ENCODE data around the gene DLG1. TPM values are rescaled to one million over a fixed set of nuclear protein-coding genes. Genes with fewer than 3 reads are reported as not detected.

The DLG1 gene
- total RNA-seq, 1 experiment from 2014 or later = 89.8 TPM

- no TSS peak for BruUV-seq (replicated peaks)
- POLR2A ChIA-PET = no interaction called here
- no peak overlapping the region for H2AFZ ChIP-seq (ENCODE audit: low read depth, low read length, poor library complexity, severe bottlenecking)
- no peaks in the 10 kb centered on the region for H3K27me3 ChIP-seq (ENCODE audit: insufficient read depth, low read length)
- no peaks in the 10 kb centered on the region for H3K36me3 ChIP-seq (ENCODE audit: control insufficient read depth in 1 of 2, insufficient read depth in 2 of 2, low read length in 2 of 2)
- H3K9me2 ChIP-seq (ENCODE audit: insufficient read depth) = no peaks in the 10 kb centered on the region
- no peak overlapping the region for H3K9ac ChIP-seq (ENCODE audit: low read length)
- RAD21 ChIA-PET (ENCODE audit: low non-redundant PET in 1 of 2, low total read pairs in 2 of 2, uncharacterized antibody in 2 of 2, unreplicated experiment in 2 of 2) = no interaction called here
- TF ChIP-seq POLR2A (IDR thresholded peaks at IDR 0.05; ENCODE audit: borderline replicate concordance, extremely low read depth, insufficient read depth, insufficient read length) (no peak), JUND (IDR thresholded peaks at IDR 0.05) (no peak)
- no peak overlapping the region for H3K4me2 ChIP-seq (ENCODE audit: low read length)
- no peak for ATAC-seq
- peaks cover 97% of the 10 kb centered on the region for H3K79me2 ChIP-seq (ENCODE audit: insufficient read depth, low read length)
- H3K4me1 ChIP-seq (ENCODE audit: control insufficient read depth in 1 of 2, insufficient read depth in 2 of 2, low read length in 2 of 2) = no peaks in the 10 kb centered on the region
- peaks cover 19% of the 10 kb centered on the region; the same call in 1 of the 2 replicates for H4K20me1 ChIP-seq (ENCODE audit: insufficient read depth)
- DNase-seq (ENCODE audit: low read depth, low spot score) = no peak
- H3K27ac ChIP-seq (ENCODE audit: low read depth, low read length) = no peak overlapping the region
- no peak overlapping the region for H3K4me3 ChIP-seq (replicated peaks in 1 of 2; ENCODE audit: low read depth in 1 of 2, low read length in 2 of 2)
- intact Hi-C loops (cut with micrococcal nuclease) = no loop called here
- no peaks in the 10 kb centered on the region for H3K9me3 ChIP-seq (ENCODE audit: control insufficient read depth in 1 of 2, insufficient read depth in 1 of 2, low read depth in 1 of 2, low read length in 2 of 2)
- CTCF ChIA-PET = no interaction called here
Measured at GRCh38 chr3:197262709-197263108, 35.7 kb downstream of the DLG1 start.

- Histone ChIP-seq H3K9me2 (ENCODE audit: insufficient read depth) (no peaks in the 10 kb centered on the region), H3K27me3 (ENCODE audit: insufficient read depth, low read length) (no peaks in the 10 kb centered on the region), H3K4me2 (ENCODE audit: low read length) (no peak overlapping the region), H3K9me3 (ENCODE audit: control insufficient read depth in 1 of 2, insufficient read depth in 1 of 2, low read depth in 1 of 2, low read length in 2 of 2) (no peaks in the 10 kb centered on the region), H3K4me1 (ENCODE audit: control insufficient read depth in 1 of 2, insufficient read depth in 2 of 2, low read length in 2 of 2) (no peaks in the 10 kb centered on the region), H4K20me1 (ENCODE audit: insufficient read depth) (peaks cover 23% of the 10 kb centered on the region; the same call in 1 of the 2 replicates), H3K36me3 (ENCODE audit: control insufficient read depth in 1 of 2, insufficient read depth in 2 of 2, low read length in 2 of 2) (no peaks in the 10 kb centered on the region), H3K4me3 (replicated peaks in 1 of 2; ENCODE audit: low read depth in 1 of 2, low read length in 2 of 2) (no peak overlapping the region), H3K27ac (ENCODE audit: low read depth, low read length) (no peak overlapping the region), H3K9ac (ENCODE audit: low read length) (no peak overlapping the region), H3K79me2 (ENCODE audit: insufficient read depth, low read length) (peaks cover 96% of the 10 kb centered on the region), H2AFZ (ENCODE audit: low read depth, low read length, poor library complexity, severe bottlenecking) (no peak overlapping the region)
- no TSS peak for BruUV-seq (replicated peaks)
- TF ChIP-seq, protein P1, sequence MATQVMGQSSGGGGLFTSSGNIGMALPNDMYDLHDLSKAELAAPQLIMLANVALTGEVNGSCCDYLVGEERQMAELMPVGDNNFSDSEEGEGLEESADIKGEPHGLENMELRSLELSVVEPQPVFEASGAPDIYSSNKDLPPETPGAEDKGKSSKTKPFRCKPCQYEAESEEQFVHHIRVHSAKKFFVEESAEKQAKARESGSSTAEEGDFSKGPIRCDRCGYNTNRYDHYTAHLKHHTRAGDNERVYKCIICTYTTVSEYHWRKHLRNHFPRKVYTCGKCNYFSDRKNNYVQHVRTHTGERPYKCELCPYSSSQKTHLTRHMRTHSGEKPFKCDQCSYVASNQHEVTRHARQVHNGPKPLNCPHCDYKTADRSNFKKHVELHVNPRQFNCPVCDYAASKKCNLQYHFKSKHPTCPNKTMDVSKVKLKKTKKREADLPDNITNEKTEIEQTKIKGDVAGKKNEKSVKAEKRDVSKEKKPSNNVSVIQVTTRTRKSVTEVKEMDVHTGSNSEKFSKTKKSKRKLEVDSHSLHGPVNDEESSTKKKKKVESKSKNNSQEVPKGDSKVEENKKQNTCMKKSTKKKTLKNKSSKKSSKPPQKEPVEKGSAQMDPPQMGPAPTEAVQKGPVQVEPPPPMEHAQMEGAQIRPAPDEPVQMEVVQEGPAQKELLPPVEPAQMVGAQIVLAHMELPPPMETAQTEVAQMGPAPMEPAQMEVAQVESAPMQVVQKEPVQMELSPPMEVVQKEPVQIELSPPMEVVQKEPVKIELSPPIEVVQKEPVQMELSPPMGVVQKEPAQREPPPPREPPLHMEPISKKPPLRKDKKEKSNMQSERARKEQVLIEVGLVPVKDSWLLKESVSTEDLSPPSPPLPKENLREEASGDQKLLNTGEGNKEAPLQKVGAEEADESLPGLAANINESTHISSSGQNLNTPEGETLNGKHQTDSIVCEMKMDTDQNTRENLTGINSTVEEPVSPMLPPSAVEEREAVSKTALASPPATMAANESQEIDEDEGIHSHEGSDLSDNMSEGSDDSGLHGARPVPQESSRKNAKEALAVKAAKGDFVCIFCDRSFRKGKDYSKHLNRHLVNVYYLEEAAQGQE (IDR thresholded peaks at IDR 0.05; ENCODE audit: low read depth) = no peak
- no peak for TF ChIP-seq SIN3A (IDR thresholded peaks at IDR 0.05; ENCODE audit: low read depth)
- no peak for TF ChIP-seq RAD21 (IDR thresholded peaks at IDR 0.05; ENCODE audit: low read depth)
- no peak for TF ChIP-seq POLR2A (IDR thresholded peaks at IDR 0.05; ENCODE audit: borderline replicate concordance, extremely low read depth, insufficient read depth, insufficient read length)
- CTCF ChIA-PET = no interaction called here
- RAD21 ChIA-PET (ENCODE audit: low non-redundant PET in 1 of 2, low total read pairs in 2 of 2, uncharacterized antibody in 2 of 2, unreplicated experiment in 2 of 2) = no interaction called here
- DNase-seq (ENCODE audit: low read depth, low spot score) (no peak), ATAC-seq (no peak)
- POLR2A ChIA-PET = no interaction called here
- intact Hi-C loops (cut with micrococcal nuclease) = no loop called here
Measured at GRCh38 chr3:197261164-197261509, 37.3 kb downstream of the DLG1 start.

Data from HCT116 (cell line).